ENCODE results near the gene TGDS. TPM values are rescaled to one million over a fixed set of nuclear protein-coding genes. Genes with fewer than 3 reads are reported as not detected.

The TGDS gene
- total RNA-seq, 1 donor from 2014 or later, result 12.9 TPM

GRCh38 chr13:94608586-94608985 lies 12.6 kb upstream of the TGDS start:
- Mint-ChIP-seq H3K27ac (no peak overlapping the region), H3K4me1 (ENCODE audit: low read depth) (no peaks in the 10 kb centered on the region), H3K27me3 (no peaks in the 10 kb centered on the region), H3K9me3 (ENCODE audit: low read depth) (no peaks in the 10 kb centered on the region), H3K4me3 (ENCODE audit: low read depth) (no peak overlapping the region), H3K36me3 (ENCODE audit: insufficient read depth) (peaks cover 9% of the 10 kb centered on the region)
- no peak for DNase-seq (ENCODE audit: low spot score, unreplicated experiment)
- no peak for TF ChIP-seq CTCF (IDR thresholded peaks at IDR 0.05; ENCODE audit: unreplicated experiment)

GRCh38 chr13:94607939-94608338 lies 12.0 kb upstream of the TGDS start:
- peaks cover 9% of the 10 kb centered on the region for H3K36me3 Mint-ChIP-seq (ENCODE audit: insufficient read depth)
- DNase-seq (ENCODE audit: low spot score, unreplicated experiment), result no peak
- H3K4me1 Mint-ChIP-seq (ENCODE audit: low read depth), result peaks cover 2% of the 10 kb centered on the region
- H3K4me3 Mint-ChIP-seq (ENCODE audit: low read depth), result no peak overlapping the region
- H3K9me3 Mint-ChIP-seq (ENCODE audit: low read depth), result no peaks in the 10 kb centered on the region
- TF ChIP-seq CTCF (IDR thresholded peaks at IDR 0.05; ENCODE audit: unreplicated experiment), result no peak
- H3K27me3 Mint-ChIP-seq, result no peaks in the 10 kb centered on the region
- no peak overlapping the region for H3K27ac Mint-ChIP-seq

- no peak for TF ChIP-seq CTCF (IDR thresholded peaks at IDR 0.05; ENCODE audit: unreplicated experiment)
- Mint-ChIP-seq H3K27me3 (no peaks in the 10 kb centered on the region), H3K27ac (no peak overlapping the region), H3K4me3 (ENCODE audit: low read depth) (no peak overlapping the region), H3K4me1 (ENCODE audit: low read depth) (peaks cover 6% of the 10 kb centered on the region), H3K9me3 (ENCODE audit: low read depth) (no peaks in the 10 kb centered on the region), H3K36me3 (ENCODE audit: insufficient read depth) (peaks cover 9% of the 10 kb centered on the region)
- no peak for DNase-seq (ENCODE audit: low spot score, unreplicated experiment)
Measured at GRCh38 chr13:94607056-94607455, 11.1 kb upstream of the TGDS start.

GRCh38 chr13:94602467-94602866 lies 6.5 kb upstream of the TGDS start:
- Mint-ChIP-seq H3K27me3 (no peaks in the 10 kb centered on the region), H3K9me3 (ENCODE audit: low read depth) (peaks cover 5% of the 10 kb centered on the region), H3K36me3 (ENCODE audit: insufficient read depth) (peaks cover 5% of the 10 kb centered on the region), H3K27ac (peak overlapping the region; percentile 41), H3K4me1 (ENCODE audit: low read depth) (peaks cover 6% of the 10 kb centered on the region), H3K4me3 (ENCODE audit: low read depth) (peak overlapping the region; percentile 83)
- TF ChIP-seq CTCF (IDR thresholded peaks at IDR 0.05; ENCODE audit: unreplicated experiment), result no peak
- DNase-seq (ENCODE audit: low spot score, unreplicated experiment), result no peak

GRCh38 chr13:94601446-94602431 lies 5.8 kb upstream of the TGDS start, which contains the start of gene GPR180:
Gene GPR180, plus strand, starts transcription at chr13:94601857. Its CDS starts 71 bp downstream, at chr13:94601928.
- H3K4me3 Mint-ChIP-seq (ENCODE audit: low read depth), result peak within 1 kb of the TSS; percentile 83
- H3K4me1 Mint-ChIP-seq (ENCODE audit: low read depth), result peaks cover 6% of the 10 kb centered on the region
- H3K36me3 Mint-ChIP-seq (ENCODE audit: insufficient read depth), result peaks cover 7% of the 10 kb centered on the region
- no peak for TF ChIP-seq CTCF (IDR thresholded peaks at IDR 0.05; ENCODE audit: unreplicated experiment)
- DNase-seq (ENCODE audit: low spot score, unreplicated experiment), result peak; percentile 86
- peak within 1 kb of the TSS; percentile 91 for H3K27ac Mint-ChIP-seq
- peaks cover 9% of the 10 kb centered on the region for H3K9me3 Mint-ChIP-seq (ENCODE audit: low read depth)
- no peaks in the 10 kb centered on the region for H3K27me3 Mint-ChIP-seq
